Glomerular visceral epithelial cell (primary cell): ENCODE measurements around the gene CCL19.
"Not testable (repeated sequence)": the region's sequence is repeated elsewhere in the genome, so short reads cannot be mapped to it uniquely, and the experiment has no call there.

Source experiments
- DNase-seq: peaks from one replicate; pipeline ENCODE4 v3.0.0-alpha.2; 2016; ENCODE audit errors: extremely low spot score

The CCL19 gene

DNA sequence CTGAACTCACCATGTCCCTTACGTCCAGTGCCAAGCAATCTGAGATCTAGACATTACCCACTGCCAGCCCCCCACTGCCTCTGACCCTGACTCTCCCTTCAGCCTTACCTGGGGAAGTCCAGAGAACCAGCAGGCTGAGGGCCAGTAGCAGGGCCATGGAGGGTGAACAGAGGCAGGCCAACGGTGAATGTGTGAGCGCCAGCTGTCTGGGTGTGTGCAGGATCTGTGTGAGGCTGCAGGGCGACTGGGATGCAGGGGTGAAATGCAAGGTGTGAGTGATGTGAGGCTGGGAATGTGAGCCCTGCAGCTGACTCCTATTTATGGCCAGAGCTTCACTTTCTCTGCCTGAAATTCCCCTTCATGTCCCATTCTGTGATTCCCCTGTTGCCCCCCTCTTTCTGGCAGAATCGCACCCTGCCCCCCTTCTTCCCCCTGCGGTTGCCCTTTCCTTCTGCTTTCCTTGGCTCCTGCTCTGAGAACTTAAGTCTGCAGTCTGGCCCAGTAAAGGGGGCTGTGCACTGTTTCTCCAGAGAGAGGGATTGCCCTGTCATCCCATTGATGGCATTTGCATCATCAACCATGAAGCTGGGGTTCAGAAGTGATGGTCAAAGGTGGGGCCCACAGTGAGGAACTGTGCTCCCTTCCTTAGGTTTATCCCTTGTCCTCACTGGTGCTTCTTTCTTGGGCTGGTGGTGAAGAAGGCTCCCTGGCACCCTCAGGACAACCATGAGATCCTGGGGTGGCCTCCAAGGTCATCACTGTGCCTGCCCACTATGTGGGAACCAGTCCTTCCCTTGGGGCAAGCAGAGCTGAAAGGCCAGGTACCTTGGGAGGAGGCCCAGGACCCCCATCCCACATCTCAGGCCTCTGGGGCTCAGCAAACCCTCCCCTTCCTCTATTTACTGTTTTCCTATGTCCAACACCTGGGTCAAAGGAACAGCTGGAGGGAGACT is at the start of gene CCL19:
Gene CCL19, minus strand, starts transcription at position 294 of the 953 bp plus-strand sequence. Its CDS starts 137 bp downstream, at position 157.
- no peak for DNase-seq

DNA sequence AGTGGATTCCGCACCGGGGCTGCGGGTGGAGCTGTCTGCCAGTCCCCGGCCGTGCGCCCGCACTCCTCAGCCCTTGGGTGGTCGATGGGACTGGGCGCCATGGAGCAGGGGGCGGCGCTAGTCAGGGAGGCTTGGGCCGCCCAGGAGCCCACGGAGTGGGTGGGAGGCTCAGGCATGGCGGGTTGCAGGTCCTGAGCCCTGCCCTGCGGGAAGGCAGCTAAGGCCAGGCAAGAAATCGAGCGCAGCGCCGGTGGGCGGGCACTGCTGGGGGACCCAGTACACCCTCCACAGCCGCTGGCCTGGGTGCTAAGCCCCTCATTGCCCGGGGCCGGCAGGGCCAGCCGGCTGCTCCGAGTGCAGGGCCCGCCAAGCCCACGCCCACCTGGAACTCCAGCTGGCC is 49.1 kb upstream of the CCL19 start:
- DNase-seq: not testable (repeated sequence)

DNA sequence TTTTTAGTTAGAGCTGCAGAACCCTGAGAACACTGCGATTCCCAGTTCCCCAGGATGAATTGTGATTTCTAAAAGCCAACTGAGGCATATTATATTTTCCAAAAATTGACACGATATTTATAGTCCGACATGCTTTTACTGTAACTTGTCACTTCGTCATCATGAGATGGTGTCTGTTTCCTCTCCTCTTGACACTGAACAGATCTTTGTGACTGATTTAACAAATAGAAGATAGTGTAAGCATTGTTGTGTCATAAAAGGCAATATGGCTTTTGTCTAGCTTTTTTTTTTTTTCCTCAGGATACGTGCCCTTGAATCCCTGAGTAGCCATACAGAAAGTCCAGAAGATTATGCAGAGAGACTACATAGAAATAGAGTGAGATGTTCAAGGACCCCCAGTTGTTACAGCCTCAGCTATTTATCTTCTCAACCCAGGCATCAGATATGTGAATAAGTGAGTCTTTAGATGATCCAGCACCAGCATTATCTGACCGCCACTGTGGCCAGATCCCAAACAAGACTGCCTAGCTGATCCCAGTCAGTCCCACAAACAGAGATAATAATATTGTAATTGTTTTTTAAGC is 46.7 kb upstream of the CCL19 start:
- DNase-seq: no peak

DNA sequence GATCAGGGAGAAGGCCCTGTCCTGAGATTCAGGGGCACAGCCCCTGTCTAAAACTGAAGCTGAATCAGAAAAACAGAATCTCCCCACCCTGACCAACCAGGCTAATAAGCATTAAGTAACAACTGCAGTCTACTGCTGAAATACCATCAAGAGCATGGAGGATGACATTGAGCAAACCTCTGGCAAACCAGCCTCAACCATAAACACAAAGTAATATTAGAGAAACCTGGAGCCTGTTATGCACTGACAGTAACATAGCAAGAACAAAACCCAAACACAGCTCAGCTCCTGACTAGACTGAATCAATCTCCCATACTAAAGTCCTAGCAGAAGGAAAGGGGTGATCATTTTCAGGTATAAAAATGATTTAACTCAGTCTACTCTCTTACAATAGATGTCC is 43.6 kb upstream of the CCL19 start:
- DNase-seq: no peak

DNA sequence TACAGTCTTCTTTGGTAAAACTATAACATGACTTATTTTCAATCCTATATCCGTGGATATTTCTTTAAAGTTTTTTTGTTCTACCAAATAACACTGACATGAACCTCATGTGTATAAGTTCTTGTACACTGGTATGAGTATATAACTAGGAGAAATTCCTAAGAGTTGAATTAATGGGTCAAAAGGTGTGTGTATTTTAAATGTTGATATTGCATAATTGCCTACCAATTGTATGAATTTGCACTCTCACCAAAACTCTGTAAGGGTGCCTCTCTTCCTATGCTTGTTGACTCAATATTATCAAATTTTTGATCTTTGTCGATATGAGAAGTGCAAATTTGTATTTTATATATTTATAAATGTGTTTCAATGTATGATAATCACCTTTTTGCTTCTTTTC is 41.8 kb upstream of the CCL19 start:
- no peak for DNase-seq

DNA sequence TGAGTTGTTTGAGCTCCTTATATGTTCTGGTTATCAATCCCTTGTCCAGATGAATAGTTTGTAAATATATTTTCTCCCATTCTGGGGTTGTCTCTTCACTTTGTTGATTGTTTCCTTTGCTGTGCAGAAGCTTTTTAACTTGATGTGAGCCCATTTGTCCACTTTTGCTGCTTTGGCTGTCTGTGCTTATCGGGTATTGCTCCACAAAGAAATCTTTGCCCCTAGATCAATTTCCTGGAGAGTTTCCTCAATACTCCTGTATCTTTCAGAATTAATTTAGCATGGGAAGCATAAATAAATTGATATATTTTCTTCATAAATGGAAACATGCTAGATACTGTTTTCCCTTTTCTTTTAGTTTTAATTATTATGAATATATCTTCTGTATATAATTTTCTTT is 41.4 kb upstream of the CCL19 start:
- DNase-seq: no peak

DNA sequence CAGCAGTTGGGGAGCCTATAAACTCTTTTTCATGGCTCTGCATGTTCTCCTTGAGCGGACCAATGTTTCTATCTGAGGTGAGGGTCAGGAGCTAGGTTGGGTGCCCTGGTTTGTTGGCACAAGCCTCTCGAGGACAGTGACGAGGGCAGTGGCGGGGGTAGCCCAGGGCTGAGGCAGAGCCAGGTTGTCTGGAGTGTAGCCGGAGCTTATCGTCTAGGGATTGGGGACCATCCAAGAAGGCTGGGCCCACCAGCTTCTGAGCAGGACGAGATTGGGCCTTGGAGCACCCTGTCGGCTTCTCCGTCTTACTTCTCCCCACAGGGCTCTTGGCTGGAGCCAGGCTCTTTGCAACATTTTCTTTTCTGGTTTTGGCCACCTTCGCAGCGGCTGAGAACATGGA is 32.1 kb upstream of the CCL19 start:
- DNase-seq: no peak

DNA sequence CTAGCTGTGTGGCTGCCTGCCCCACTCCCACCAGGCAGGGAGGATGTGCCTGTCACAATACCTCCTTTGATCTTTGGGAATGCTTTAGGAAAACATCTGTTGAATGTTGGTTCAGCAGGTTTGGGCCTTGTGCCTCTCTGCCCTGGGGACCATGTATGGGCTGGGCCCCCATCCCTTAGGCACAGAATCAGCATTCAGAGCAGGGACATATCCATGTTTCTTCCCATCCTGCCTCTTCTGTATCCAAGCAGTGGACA is 28.6 kb upstream of the CCL19 start:
- DNase-seq: not testable (repeated sequence)

DNA sequence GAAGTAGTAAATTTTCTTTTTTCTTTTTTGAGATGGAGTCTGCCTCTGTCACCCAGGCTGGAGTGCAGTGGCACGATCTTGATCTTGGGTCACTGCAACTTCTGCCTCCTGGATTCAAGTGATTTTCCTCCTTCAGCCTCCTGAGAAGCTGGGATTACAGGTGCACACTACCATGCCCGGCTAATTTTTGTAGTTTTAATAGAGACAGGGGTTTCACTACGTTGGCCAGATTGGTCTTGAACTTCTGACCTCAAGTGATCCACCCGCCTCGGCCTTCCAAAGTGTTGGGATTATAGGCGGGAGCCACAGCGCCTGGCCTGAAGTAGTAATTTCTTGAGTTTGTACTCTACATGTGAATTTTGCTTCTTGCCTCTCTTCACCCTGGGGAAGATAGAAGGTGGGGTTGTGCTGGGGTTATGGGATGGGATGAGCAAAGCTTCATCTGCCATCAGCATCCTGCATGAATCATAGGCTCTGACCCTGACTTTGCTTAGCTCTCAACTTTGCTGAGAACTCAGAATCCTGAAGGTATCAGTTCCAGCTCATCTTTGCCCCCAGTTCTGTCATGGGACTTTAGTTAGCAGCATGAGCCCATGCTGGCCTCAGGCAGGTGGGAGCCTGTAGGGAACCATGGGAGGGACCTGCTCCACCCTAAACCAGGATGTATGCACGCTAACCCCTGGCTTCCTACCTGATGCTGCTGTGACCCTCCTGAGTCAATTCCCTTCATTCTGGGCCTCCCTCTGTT is 28.1 kb upstream of the CCL19 start:
- DNase-seq: no peak

DNA sequence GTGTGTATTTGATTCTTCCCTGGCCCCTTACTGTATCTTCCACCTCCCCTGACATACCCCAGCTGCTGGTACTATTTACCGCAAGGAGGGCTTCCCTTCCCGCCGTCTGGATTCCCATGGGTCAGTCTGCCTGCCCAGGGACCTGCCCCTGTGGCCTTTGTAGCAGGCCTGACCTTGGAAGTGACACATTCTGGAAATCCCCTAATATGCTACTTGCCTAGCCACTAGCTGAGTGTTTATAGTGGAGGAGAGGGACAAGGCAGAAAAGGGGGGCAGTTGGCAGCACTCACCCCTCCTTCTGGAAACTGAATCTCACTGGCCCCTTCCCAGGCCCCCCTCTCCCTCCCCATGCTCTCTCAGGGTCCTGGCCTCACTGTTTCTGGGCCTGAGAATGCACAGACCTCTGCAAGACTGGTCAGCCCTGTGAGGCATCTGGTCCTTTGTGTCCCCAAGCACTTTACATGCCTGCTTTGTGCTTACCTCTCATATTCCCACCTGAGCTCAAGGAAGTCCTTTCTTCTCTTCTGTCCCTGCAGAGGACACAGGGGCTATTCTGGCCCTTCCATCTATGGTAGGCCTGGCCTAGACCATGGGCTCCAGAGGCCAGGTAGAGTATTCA is 27.0 kb upstream of the CCL19 start:
- peak; percentile 42 for DNase-seq

DNA sequence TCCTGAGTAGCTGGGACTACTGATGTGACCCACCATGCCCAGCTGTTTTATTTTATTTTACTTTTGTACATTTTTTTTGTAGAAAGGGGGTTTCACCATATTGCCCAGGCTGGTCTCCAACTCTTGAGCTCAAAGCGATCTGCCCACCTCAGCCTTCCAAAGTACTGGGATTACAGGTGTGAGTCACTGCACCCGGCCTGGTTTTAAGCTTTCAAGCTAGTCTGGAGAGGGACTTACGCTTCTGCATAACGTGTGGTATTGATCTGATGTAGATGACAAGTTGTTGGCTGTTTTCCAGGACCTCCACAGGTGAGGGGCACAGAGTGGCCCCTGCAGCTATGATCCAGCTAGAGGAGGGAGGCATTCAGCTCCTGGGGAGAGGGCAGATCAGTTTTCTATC is 25.6 kb upstream of the CCL19 start:
- no peak for DNase-seq

DNA sequence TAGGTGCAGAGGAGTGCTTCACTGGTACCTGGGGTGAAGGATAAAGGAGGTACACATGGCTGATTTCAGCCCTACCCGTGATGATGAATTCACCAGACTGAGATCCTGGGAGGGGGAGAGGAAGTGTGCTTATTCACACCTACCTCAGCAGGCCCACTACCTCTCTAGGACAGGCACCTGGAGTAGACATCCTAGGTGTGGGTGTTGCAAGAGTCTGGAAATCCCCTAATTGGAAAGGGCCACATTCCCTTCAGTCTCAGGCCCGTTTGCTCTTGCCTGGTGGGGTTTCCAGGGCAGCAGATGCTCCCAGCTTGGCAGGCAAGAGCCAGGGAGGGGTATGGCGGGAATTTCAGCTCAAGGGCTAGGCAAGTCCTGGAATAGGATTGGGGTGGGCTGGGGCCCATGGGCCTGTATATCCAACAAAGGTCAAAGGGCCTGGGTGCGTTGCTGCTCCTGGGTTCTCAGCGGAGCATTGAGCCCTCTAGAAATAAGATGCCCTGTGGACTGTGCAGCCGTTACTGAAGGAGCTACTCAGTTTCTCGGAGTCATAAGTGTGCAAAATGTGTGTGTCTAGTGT is 24.7 kb upstream of the CCL19 start:
- DNase-seq: no peak

DNA sequence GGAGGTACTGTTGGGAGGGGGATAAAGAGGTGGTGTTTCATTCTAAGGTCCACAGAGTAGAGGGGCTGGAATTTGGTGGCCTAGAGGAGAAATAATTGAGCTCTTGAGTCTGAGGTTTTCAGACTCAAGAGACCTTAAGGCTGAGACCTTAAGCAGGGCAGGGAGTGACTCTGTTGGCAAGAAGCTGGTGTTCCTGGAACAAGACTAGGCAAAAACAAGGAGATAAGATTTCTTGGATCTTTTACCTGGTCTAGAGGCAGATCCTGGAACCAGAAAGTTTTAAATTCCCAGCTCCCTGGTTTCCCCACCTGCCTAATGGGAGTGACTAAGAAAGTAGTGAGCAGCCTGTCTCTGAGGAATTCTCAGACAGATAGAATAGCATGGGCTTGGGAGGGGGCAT is 22.9 kb upstream of the CCL19 start:
- no peak for DNase-seq

DNA sequence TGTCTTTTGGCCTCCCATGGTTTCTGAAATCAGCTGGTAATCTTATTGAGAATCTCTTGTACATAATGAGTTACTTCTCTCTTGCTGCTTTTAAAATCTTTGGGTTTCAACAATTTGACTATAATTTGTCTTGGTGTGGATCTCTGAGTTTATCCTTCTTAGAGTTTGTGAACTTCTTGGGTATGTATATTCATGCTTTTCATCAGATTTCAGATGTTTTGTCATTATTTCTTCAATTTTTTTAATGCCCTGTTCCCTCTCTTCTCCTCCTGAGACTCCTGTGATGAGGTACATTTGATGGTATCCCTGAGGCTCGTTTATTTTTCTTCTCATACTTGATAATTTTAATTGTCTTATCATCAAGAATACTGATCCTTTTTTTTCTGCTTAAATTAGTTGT is 21.1 kb upstream of the CCL19 start:
- no peak for DNase-seq

DNA sequence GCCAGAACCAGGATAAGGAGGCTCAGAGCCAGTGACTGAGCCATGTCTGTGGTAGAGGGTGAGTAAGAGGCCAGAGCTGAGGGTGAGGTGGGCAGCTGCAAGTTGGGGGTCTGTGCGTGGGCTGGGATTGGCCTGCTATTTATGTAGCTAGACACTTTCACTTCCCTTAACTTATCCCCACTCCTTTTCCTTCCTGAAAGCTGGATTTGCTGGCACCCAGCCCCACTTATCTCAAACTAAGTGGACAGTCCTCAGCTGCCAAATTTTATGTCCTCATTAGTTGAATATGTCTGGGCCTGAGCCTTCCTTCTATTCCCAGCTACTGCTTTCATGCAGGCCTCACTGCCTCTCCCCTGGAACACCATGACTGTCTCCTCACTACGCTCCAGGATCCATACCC is 18.9 kb upstream of the CCL19 start, which contains the start of gene CCL21:
Gene CCL21, minus strand, starts transcription at position 114 of the 400 bp plus-strand sequence. Its CDS starts 70 bp downstream, at position 44.
- no peak for DNase-seq

DNA sequence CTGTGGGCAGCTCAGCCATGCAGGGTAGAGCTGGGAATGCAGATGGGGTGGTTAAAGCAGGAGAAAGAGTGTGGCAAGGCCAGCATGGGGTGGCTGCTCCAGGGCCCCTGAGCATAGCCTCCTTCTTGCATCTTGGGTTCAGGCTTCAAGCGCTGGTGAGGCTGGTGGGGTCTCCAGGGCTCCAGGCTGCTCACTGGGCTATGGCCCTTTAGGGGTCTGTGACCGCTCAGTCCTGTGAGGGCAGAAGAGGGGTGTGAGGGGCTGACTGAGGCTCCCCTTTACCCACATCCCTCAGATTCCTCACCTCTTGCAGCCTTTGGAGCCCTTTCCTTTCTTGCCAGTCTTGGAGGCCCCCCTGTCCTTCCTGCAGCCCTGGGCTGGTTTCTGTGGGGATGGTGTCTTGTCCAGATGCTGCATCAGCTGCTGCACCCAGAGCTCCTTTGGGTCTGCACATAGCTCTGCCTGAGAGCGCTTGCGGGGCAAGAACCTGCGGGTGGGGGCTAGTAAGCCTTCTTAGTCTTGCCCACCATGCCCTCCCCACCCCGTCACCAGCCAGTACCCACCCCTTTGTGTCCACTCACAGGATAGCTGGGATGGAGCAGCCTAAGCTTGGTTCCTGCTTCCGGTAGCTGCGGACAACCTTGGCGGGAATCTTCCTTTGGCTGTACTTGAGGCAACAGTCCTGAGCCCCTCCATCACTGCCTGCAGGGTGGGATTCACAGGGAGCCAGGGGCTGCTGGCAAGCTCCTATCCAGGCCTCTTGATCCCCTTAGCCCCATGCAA is 18.3 kb upstream of the CCL19 start:
- DNase-seq: no peak

DNA sequence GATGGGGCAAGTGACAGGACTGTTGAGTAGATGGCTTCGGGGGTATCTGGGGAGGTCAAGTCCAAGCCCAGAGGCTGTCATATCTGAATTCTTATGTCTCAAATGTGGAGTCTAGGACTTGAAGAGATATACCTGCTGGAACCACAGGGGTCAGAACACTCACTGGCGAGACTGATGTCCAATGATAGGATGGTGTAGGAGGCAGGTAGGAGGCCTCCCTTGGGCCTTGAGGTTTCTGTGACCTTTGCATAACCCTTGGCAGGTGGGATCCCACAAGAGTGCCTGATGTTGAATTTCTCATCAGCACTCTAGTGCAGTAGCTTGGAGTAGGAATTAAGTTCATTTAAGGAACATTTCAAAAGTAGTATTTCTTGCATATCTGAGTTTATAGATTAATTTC is 16.1 kb upstream of the CCL19 start:
- DNase-seq: no peak

DNA sequence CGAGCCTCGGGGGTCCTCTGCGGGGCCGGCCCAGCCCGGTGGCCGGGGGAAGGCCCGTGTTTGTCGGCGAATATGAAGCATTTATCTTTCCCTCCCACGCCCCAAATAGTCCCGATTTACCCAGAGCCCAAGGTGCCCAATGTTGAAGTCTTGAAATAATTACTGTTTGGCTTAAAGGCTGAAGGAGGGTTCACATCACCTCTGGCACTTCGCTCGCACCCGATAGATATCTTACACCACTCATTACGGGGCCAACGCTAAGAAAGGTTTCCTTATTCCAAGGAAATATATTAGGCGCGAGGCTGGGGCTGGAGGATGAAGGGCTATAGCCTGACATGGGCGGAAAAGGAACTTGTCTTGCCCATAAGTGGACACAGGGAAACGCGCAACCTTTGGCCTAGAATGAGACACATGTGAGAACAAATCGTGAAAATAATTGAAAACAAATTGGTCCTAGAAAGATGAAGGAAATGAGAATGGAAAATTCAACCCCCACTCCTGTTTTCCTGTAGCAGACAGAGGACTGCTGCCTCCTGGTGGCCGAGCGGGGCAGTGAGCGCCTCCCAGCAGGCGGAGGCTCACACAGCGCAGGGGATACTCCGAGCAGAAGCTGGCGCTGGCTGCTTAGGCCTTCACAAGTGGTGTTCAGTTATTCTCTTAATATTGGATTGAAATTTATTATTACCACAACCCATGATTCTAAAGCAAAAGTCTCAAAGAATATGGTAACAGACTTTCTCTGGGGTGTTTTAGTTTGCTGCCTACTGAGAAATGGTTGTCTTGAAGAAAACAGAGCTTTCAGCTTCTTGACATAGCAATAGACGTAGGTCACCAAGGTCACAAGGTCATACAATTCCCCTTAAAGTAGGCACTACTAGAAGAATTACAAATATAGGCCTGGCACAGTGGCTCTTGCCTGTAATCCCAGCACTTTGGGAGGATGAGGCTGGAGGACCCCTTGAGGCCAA is 11.0 kb upstream of the CCL19 start:
- DNase-seq: peak; percentile 70

DNA sequence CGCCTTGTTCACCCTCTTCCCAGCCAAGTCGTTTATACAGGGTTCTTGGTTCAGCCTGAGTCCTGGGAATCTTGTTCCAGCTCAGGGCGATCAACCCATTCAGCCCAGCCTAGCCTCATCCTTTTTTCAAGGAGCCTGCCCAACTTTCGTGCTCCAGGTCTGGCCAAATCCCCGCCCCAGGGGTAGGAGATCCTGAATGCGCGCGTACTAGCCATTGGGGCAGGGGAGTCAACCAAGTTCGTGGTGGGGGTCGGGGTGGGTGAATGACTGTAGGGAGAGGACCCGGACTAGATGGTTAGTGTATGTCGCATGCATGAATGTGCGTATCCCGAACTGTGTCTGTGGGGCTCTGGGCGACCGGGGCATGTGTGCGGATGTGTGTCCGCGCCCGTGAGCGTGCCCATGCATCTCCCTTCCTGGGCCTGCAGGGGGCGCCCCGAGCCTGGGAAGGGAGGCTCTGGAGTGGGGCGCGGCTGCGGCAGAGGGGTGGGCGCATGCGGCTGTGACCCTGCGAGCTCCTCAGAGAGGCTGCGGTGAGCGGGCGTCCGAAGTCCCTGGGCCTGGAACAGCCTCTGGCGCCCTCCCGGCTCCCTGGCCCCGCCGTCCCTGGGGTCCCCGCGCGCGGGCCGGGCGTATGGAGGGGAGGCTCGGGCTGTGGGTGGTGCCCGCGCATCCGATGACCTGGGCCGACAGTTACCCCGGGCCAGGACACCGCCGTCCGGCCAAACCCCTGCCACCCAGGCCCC is 10.1 kb upstream of the CCL19 start:
- DNase-seq: peak; percentile 55
